GM18858 (cell line): Measurements from ENCODE around the gene DUS4L.
"Not testable (repeated sequence)": the region's sequence is repeated elsewhere in the genome, so short reads cannot be mapped to it uniquely, and the experiment has no call there.

Source experiments
- ATAC-seq: cut with Tn5 transposase; IDR thresholded peaks from one replicate; pipeline ENCODE4 v1.9.1; 2021; ENCODE audit not compliant: unreplicated experiment

The DUS4L gene

GRCh38 chr7:107563775-107564552 is at the start of gene DUS4L, which contains the start of gene COG5:
Gene DUS4L (plus strand): TSS chr7:107563971. CDS start chr7:107567071, 3,100 bp downstream.
Gene COG5 (minus strand): TSS chr7:107563920. CDS start chr7:107563896, 24 bp downstream.
- peak; percentile 90 for ATAC-seq

GRCh38 chr7:107526672-107527071 is 37.1 kb upstream of the DUS4L start:
- no peak for ATAC-seq

GRCh38 chr7:107527196-107527595 is 36.6 kb upstream of the DUS4L start:
- ATAC-seq = no peak

GRCh38 chr7:107528461-107528860 is 35.3 kb upstream of the DUS4L start:
- ATAC-seq = no peak

GRCh38 chr7:107530751-107531150 is 33.0 kb upstream of the DUS4L start:
- no peak for ATAC-seq

- ATAC-seq = no peak
Observed at GRCh38 chr7:107534139-107534538, 29.6 kb upstream of the DUS4L start.

- not testable (repeated sequence) for ATAC-seq
Observed at GRCh38 chr7:107537228-107537627, 26.5 kb upstream of the DUS4L start.

- no peak for ATAC-seq
Observed at GRCh38 chr7:107538001-107538400, 25.8 kb upstream of the DUS4L start.

GRCh38 chr7:107543338-107543993 is 20.3 kb upstream of the DUS4L start:
- no peak for ATAC-seq

GRCh38 chr7:107544848-107545591 is 18.8 kb upstream of the DUS4L start:
- ATAC-seq = no peak

- ATAC-seq = no peak
Observed at GRCh38 chr7:107551936-107552335, 11.8 kb upstream of the DUS4L start.

- ATAC-seq = no peak
Observed at GRCh38 chr7:107555893-107556292, 7.9 kb upstream of the DUS4L start.

- no peak for ATAC-seq
Observed at GRCh38 chr7:107559864-107560263, 3.9 kb upstream of the DUS4L start.

- no peak for ATAC-seq
Observed at GRCh38 chr7:107560898-107561516, 2.8 kb upstream of the DUS4L start.

GRCh38 chr7:107563081-107563774 is 543 bp upstream of the DUS4L start:
- ATAC-seq = peak; percentile 39

GRCh38 chr7:107564553-107565298 is 955 bp downstream of the DUS4L start:
- ATAC-seq = no peak

- ATAC-seq = no peak
Observed at GRCh38 chr7:107570298-107570697, 6.5 kb downstream of the DUS4L start.

GRCh38 chr7:107573537-107573936 is 9.8 kb downstream of the DUS4L start:
- no peak for ATAC-seq

- ATAC-seq = no peak
Observed at GRCh38 chr7:107579554-107579884, 15.7 kb downstream of the DUS4L start.
